Gastroesophageal sphincter (tissue), 4 donors: ENCODE data around the gene NEK3. TPM values are rescaled to one million over a fixed set of nuclear protein-coding genes. Genes with fewer than 3 reads are reported as not detected.

Source experiments
- ATAC-seq: fragments of 150-250 bp; one replicate; pipeline ENCODE4 v1.9.1; 2016; ENCODE audit warnings: mild to moderate bottlenecking, moderate library complexity
- H3K27ac ChIP-seq, 4 donors: fragments of 200-600 bp; sonication (generic) in 3 of 4; 1 replicate in 3 of 4; 2 replicates in 1 of 4; pipeline ENCODE4 v1.5.1; 2016 to 2019
- H3K27me3 ChIP-seq: fragments of 200-600 bp; sonication (generic); one replicate; pipeline ENCODE4 v1.5.1; 2019
- H3K36me3 ChIP-seq, 2 donors: fragments of 200-600 bp; sonication (generic); one replicate each; pipeline ENCODE4 v1.5.1; 2019; ENCODE audit warnings: control low read depth in 1 of 2
- H3K4me1 ChIP-seq, 3 donors: fragments of 200-600 bp; sonication (generic); 1 replicate in 2 of 3; 2 replicates in 1 of 3; pipeline ENCODE4 v1.5.1; 2016 to 2019; ENCODE audit warnings: control low read depth in 2 of 3
- H3K4me3 ChIP-seq, 2 donors: fragments of 200-600 bp; sonication (generic); one replicate each; pipeline ENCODE4 v1.5.1; 2019; ENCODE audit warnings: mild to moderate bottlenecking in 1 of 2, moderate library complexity in 1 of 2
- H3K9me3 ChIP-seq, 3 donors: fragments of 200-600 bp; sonication (generic); one replicate each; pipeline ENCODE4 v1.5.1; 2017 to 2019; ENCODE audit warnings: control low read depth in 2 of 3
- CTCF ChIP-seq, 4 experiments: fragments of 200-600 bp in 2 of 4; fragments of 450-650 bp in 2 of 4; sonication (generic) in 1 of 4; IDR thresholded peaks; one replicate each; pipeline ENCODE4 v1.5.1; 2017 to 2019; ENCODE audit warnings: antibody characterized with exemption in 4 of 4, mild to moderate bottlenecking in 2 of 4, moderate library complexity in 2 of 4
- EP300 ChIP-seq: sonication (generic); formaldehyde crosslinking; IDR thresholded peaks from one replicate; pipeline ENCODE4 v1.6.1; 2017; ENCODE audit warnings: antibody characterized with exemption, mild to moderate bottlenecking
- POLR2A ChIP-seq, 2 donors: fragments of 450-650 bp; IDR thresholded peaks; one replicate each; pipeline ENCODE4 v1.6.1; 2017; ENCODE audit warnings: antibody characterized with exemption in 2 of 2, mild to moderate bottlenecking in 2 of 2, moderate library complexity in 1 of 2
- POLR2AphosphoS5 ChIP-seq: sonication (generic); formaldehyde crosslinking; IDR thresholded peaks from one replicate; pipeline ENCODE4 v1.6.1; 2017; ENCODE audit warnings: antibody characterized with exemption
- WGBS, 2 donors: methylation state at CpG; one replicate each; pipeline ENCODE4 v1.1.5; 2018; ENCODE audit warnings: low coverage in 1 of 2; 5-methylcytosine and 5-hydroxymethylcytosine counted together
- total RNA-seq, 4 donors: library from RNA; depleted of rRNA; stranded (reverse); fragments of >200 nt; gene quantifications; one replicate each; pipeline ENCODE4 v1.1.0, GENCODE V29; 2016

NEK3 gene
- total RNA-seq, 4 donors from 2014 or later = 7.0 to 13.5 (median 10.5) TPM

GRCh38 chr13:52160506-52160905 is 1.1 kb upstream of the NEK3 start:
- H3K27ac ChIP-seq = no peak overlapping the region
- TF ChIP-seq CTCF (IDR thresholded peaks at IDR 0.05) (no peak), POLR2A (IDR thresholded peaks at IDR 0.05) (no peak), EP300 (no peak), POLR2AphosphoS5 (no peak)
- H3K36me3 ChIP-seq = peaks cover 0 to 7% of the 10 kb centered on the region in 2 donors
- WGBS, 2 donors = 50 to 79% methylated on average over 1 to 6 of the region's 6 CpGs
- H3K4me1 ChIP-seq = peaks cover 0 to 35% (median 0%) of the 10 kb centered on the region in 3 donors
- no peaks in the 10 kb centered on the region for H3K9me3 ChIP-seq
- no peak for ATAC-seq
- no peak overlapping the region for H3K4me3 ChIP-seq
- no peaks in the 10 kb centered on the region for H3K27me3 ChIP-seq

- 89% methylated on average over 6 of the region's 6 CpGs; no CpG with 5 or more reads in 1 of the 2 donors for WGBS, 2 donors
- no peak for ATAC-seq
- Histone ChIP-seq H3K27ac (peak overlapping the region in 1 of 4 donors; percentile 89), H3K9me3 (no peaks in the 10 kb centered on the region), H3K27me3 (no peaks in the 10 kb centered on the region), H3K4me3 (peak overlapping the region in 1 of 2 donors; percentile 97), H3K4me1 (peaks cover 0 to 35% (median 0%) of the 10 kb centered on the region in 3 donors), H3K36me3 (peaks cover 0 to 9% of the 10 kb centered on the region in 2 donors)
- TF ChIP-seq POLR2A (IDR thresholded peaks at IDR 0.05) = no peak
- no peak for TF ChIP-seq EP300
- no peak for TF ChIP-seq POLR2AphosphoS5
- TF ChIP-seq CTCF (IDR thresholded peaks at IDR 0.05) = no peak
Measured at GRCh38 chr13:52160053-52160452, 656 bp upstream of the NEK3 start.

GRCh38 chr13:52158629-52159158 is 703 bp downstream of the NEK3 start:
- Histone ChIP-seq H3K27me3 (no peaks in the 10 kb centered on the region), H3K4me3 (peak overlapping the region; percentile 74 to 97), H3K27ac (peak overlapping the region; percentile 31 to 89 (median 88)), H3K4me1 (peaks cover 0 to 35% (median 0%) of the 10 kb centered on the region in 3 donors), H3K9me3 (no peaks in the 10 kb centered on the region), H3K36me3 (peaks cover 0 to 12% of the 10 kb centered on the region in 2 donors)
- 9 to 12% methylated on average over 5 to 16 of the region's 17 CpGs for WGBS, 2 donors
- no peak for TF ChIP-seq POLR2A (IDR thresholded peaks at IDR 0.05)
- TF ChIP-seq EP300 = no peak
- no peak for TF ChIP-seq CTCF (IDR thresholded peaks at IDR 0.05)
- TF ChIP-seq POLR2AphosphoS5 = no peak
- ATAC-seq = peak; percentile 41

GRCh38 chr13:52156724-52157261 is 2.6 kb downstream of the NEK3 start:
- TF ChIP-seq POLR2A (IDR thresholded peaks at IDR 0.05) (no peak), POLR2AphosphoS5 (no peak), EP300 (no peak), CTCF (IDR thresholded peaks at IDR 0.05) (no peak)
- Histone ChIP-seq H3K27me3 (no peaks in the 10 kb centered on the region), H3K9me3 (no peaks in the 10 kb centered on the region), H3K36me3 (peaks cover 0 to 21% of the 10 kb centered on the region in 2 donors), H3K4me3 (no peak overlapping the region), H3K4me1 (peaks cover 0 to 31% (median 0%) of the 10 kb centered on the region in 3 donors), H3K27ac (no peak overlapping the region)
- 67 to 100% methylated on average over 1 of the region's 1 CpG for WGBS, 2 donors
- no peak for ATAC-seq

- H3K27ac ChIP-seq = no peak overlapping the region
- H3K9me3 ChIP-seq = no peaks in the 10 kb centered on the region
- WGBS, 2 donors = 92 to 100% methylated on average over 1 of the region's 1 CpG
- H3K36me3 ChIP-seq = peaks cover 0 to 37% of the 10 kb centered on the region in 2 donors
- H3K27me3 ChIP-seq = no peaks in the 10 kb centered on the region
- no peak for ATAC-seq
- H3K4me1 ChIP-seq = peaks cover 0 to 28% (median 0%) of the 10 kb centered on the region in 3 donors
- TF ChIP-seq EP300 (no peak), POLR2A (IDR thresholded peaks at IDR 0.05) (no peak), POLR2AphosphoS5 (no peak), CTCF (IDR thresholded peaks at IDR 0.05) (no peak)
- no peak overlapping the region for H3K4me3 ChIP-seq
Measured at GRCh38 chr13:52155177-52155576, 4.2 kb downstream of the NEK3 start.
